Measurements from ENCODE around the gene RAPGEF6. TPM values are rescaled to one million over a fixed set of nuclear protein-coding genes. Genes with fewer than 3 reads are reported as not detected.

RAPGEF6 gene
- total RNA-seq, 2 donors from 2014 or later = 8.6 to 13.0 TPM

DNA sequence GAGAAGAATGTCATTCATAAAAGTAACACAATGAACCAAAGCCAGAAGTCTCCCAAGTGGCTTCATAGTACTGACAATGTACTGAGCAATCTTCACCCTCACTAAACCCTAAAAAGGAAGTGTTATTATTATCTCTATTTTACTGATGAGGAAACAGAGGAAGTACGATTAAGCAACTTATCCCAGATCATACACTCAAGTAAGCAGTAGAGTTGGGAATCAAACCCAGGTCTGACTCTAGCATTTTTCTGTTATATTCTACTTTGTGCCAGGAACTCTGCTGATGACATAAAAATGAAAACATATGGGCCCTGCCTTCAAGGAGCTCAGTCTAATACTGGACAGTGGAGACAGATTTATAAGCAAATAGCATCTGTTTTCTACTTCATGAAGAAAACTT, 109.2 kb downstream of the RAPGEF6 start:
- no peaks in the 10 kb centered on the region for H3K36me3 ChIP-seq (replicated peaks in 1 of 2; ENCODE audit: insufficient read depth in 1 of 2, low read depth in 2 of 2)
- H3K27me3 ChIP-seq = no peaks in the 10 kb centered on the region
- H3K9me3 ChIP-seq = no peaks in the 10 kb centered on the region
- H3K4me1 ChIP-seq = no peaks in the 10 kb centered on the region
- DNase-seq (no peak), ATAC-seq (no peak)
- no peak overlapping the region for H3K4me3 ChIP-seq
- H3K27ac ChIP-seq = no peak overlapping the region
- intact Hi-C loops (cut with DNase I) = no loop called here
- TF ChIP-seq POLR2A (IDR thresholded peaks at IDR 0.05) = no peak
- TF ChIP-seq, protein P1, sequence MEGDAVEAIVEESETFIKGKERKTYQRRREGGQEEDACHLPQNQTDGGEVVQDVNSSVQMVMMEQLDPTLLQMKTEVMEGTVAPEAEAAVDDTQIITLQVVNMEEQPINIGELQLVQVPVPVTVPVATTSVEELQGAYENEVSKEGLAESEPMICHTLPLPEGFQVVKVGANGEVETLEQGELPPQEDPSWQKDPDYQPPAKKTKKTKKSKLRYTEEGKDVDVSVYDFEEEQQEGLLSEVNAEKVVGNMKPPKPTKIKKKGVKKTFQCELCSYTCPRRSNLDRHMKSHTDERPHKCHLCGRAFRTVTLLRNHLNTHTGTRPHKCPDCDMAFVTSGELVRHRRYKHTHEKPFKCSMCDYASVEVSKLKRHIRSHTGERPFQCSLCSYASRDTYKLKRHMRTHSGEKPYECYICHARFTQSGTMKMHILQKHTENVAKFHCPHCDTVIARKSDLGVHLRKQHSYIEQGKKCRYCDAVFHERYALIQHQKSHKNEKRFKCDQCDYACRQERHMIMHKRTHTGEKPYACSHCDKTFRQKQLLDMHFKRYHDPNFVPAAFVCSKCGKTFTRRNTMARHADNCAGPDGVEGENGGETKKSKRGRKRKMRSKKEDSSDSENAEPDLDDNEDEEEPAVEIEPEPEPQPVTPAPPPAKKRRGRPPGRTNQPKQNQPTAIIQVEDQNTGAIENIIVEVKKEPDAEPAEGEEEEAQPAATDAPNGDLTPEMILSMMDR (IDR thresholded peaks at IDR 0.05) = no peak
- 68 to 79% methylated on average over 1 of the region's 1 CpG for WGBS, 2 donors

DNA sequence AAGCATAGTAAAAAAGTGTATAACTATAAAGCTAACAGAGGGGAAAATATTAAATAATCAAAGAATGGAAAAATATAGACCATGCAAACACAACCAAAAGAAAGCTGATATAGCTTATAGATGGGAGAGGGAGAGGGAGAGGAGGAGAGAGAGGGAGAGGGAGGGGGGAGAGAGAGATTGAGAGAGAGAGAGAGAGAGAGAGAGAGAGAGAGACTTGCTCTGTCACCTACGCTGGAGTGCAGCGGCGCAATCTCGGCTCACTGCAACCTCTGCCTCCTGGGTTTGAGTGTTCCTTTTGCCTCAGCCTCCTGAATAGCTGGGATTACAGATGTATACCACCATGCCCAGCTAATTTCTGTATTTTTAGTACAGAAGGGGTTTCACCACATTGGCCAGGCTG, 110.6 kb downstream of the RAPGEF6 start:
- no peaks in the 10 kb centered on the region for H3K9me3 ChIP-seq
- WGBS, 2 donors = 91 to 94% methylated on average over 4 of the region's 4 CpGs
- TF ChIP-seq, protein P1 (IDR thresholded peaks at IDR 0.05) = no peak
- TF ChIP-seq POLR2A (IDR thresholded peaks at IDR 0.05) = no peak
- H3K27me3 ChIP-seq = no peaks in the 10 kb centered on the region
- H3K4me1 ChIP-seq = no peaks in the 10 kb centered on the region
- no peak overlapping the region for H3K4me3 ChIP-seq
- H3K36me3 ChIP-seq (replicated peaks in 1 of 2; ENCODE audit: insufficient read depth in 1 of 2, low read depth in 2 of 2) = no peaks in the 10 kb centered on the region
- no peak for DNase-seq
- no peak for ATAC-seq
- intact Hi-C loops (cut with DNase I) = no loop called here
- no peak overlapping the region for H3K27ac ChIP-seq

DNA sequence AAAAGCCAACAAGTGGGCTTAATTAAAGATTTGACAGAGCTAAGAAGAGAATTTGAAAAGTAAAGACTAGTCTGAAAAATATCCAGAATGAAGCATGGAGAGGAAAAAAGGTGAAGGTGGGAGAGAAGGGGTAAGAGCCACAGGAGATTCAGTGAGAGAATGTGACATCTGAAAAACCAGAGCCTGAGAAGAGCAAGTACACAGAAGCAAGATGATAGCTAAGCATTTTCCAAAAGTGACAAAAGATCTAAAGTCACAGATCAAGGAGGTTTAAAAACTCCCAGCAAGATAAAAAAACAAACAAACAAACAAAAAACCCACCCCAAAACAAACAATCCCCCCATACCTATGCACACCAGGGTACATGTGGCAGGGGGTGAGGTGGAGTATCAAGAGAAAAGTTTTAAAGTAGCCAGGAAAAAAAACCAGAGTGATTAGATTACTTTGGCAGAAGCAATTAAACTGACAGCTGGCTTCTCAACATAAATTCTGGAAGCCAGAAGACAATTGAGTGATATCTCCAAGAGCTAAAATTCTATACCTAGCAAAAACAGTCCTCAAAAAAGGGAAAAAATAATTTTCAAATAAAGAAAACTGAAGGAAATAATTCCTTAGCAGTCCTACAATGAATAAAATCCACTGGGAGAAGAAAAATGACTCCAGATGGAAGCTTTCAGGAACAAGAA, 111.4 kb downstream of the RAPGEF6 start:
- no peaks in the 10 kb centered on the region for H3K27me3 ChIP-seq
- H3K36me3 ChIP-seq (replicated peaks in 1 of 2; ENCODE audit: insufficient read depth in 1 of 2, low read depth in 2 of 2) = no peaks in the 10 kb centered on the region
- no peak overlapping the region for H3K4me3 ChIP-seq
- DNase-seq (no peak), ATAC-seq (no peak)
- intact Hi-C loops (cut with DNase I) = no loop called here
- H3K4me1 ChIP-seq = no peaks in the 10 kb centered on the region
- no peaks in the 10 kb centered on the region for H3K9me3 ChIP-seq
- H3K27ac ChIP-seq = no peak overlapping the region
- TF ChIP-seq POLR2A (IDR thresholded peaks at IDR 0.05) = no peak
- TF ChIP-seq, protein P1 (IDR thresholded peaks at IDR 0.05) = no peak

DNA sequence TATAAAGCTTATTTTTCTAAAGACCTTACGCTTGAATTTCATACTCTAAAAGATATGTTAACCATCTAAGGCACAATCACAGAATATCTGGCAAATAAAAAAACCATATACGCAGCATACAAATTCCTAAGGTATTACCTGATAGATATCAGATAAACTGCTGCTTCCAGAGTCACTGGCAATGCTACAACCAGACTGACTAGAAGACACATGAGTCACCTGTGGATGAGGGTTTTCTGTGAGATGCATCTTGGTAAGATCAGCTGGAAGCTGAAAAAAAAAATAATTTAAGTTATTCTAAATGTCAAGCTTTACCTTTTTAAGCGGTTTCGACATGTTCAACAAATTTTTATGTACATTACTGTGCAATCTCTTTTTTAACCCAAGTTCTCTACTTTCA, 113.8 kb downstream of the RAPGEF6 start:
- Histone ChIP-seq H3K27ac (no peak overlapping the region), H3K4me3 (no peak overlapping the region), H3K27me3 (no peaks in the 10 kb centered on the region), H3K4me1 (no peaks in the 10 kb centered on the region), H3K36me3 (replicated peaks in 1 of 2; ENCODE audit: insufficient read depth in 1 of 2, low read depth in 2 of 2) (no peaks in the 10 kb centered on the region), H3K9me3 (no peaks in the 10 kb centered on the region)
- 93 to 97% methylated on average over 4 of the region's 4 CpGs for WGBS, 2 donors
- intact Hi-C loops (cut with DNase I) = no loop called here
- ATAC-seq = no peak
- DNase-seq = no peak
- TF ChIP-seq, protein P1 (IDR thresholded peaks at IDR 0.05) = no peak
- TF ChIP-seq POLR2A (IDR thresholded peaks at IDR 0.05) = no peak

DNA sequence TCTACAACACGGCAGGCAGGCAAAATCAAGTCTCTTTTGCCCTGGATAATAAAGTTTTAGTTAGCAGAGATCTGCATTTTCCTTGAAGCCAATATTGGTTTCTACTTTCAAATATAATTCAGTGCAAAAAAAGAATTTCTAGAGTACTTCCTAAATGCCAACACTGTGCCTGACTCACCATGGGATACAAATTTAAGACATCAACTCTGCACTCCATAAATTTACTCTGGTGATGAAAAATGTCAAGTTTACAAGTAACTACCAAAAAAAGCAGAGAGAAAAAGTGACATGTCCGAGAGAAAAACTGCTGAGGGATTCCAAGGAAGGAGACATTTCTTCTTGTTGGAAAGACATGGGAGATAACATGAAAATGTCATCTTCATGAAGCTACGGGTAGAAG, 119.7 kb downstream of the RAPGEF6 start:
- intact Hi-C loops (cut with DNase I) = no loop called here
- 82 to 87% methylated on average over 3 of the region's 3 CpGs for WGBS, 2 donors
- Histone ChIP-seq H3K27ac (no peak overlapping the region), H3K36me3 (replicated peaks in 1 of 2; ENCODE audit: insufficient read depth in 1 of 2, low read depth in 2 of 2) (no peaks in the 10 kb centered on the region), H3K4me3 (no peak overlapping the region), H3K9me3 (no peaks in the 10 kb centered on the region), H3K4me1 (no peaks in the 10 kb centered on the region), H3K27me3 (no peaks in the 10 kb centered on the region)
- TF ChIP-seq, protein P1 (IDR thresholded peaks at IDR 0.05) = no peak
- TF ChIP-seq POLR2A (IDR thresholded peaks at IDR 0.05) = no peak
- ATAC-seq = no peak
- DNase-seq = no peak

Measured in body of pancreas (tissue), 4 donors.